Choroid plexus epithelial cell (primary cell): ENCODE measurements around the gene PIP4K2A.

Experiments used
- DNase-seq: peaks from one replicate; pipeline ENCODE4 v3.0.0-alpha.2; 2010; ENCODE audit warnings: low read depth
- H3K4me3 ChIP-seq: 2 replicates; pipeline ENCODE4 v1.5.1; 2011; ENCODE audit warnings: low read depth, mild to moderate bottlenecking, control low read depth, low read length, moderate library complexity
- CTCF ChIP-seq: conservative IDR thresholded peaks from 2 replicates; pipeline ENCODE4 v1.5.1; 2011; ENCODE audit warnings: low read depth, mild to moderate bottlenecking, control low read depth, inconsistent platforms, low read length, moderate library complexity

Gene PIP4K2A

GRCh38 chr10:22714479-22715289 is at the start of gene PIP4K2A:
TSS of gene PIP4K2A (minus strand) at chr10:22714578. CDS start at chr10:22714326, 252 bp downstream.
- no peak for TF ChIP-seq CTCF

GRCh38 chr10:22761569-22762220 is 47.3 kb upstream of the PIP4K2A start:
- DNase-seq, result no peak
- no peak overlapping the region for H3K4me3 ChIP-seq
- no peak for TF ChIP-seq CTCF

More at GRCh38 chr10:22714479-22715289, at the start of gene PIP4K2A:
- peak within 1 kb of the TSS; percentile 86 for H3K4me3 ChIP-seq
- DNase-seq, result peak; percentile 70

- DNase-seq, result no peak
- H3K4me3 ChIP-seq, result no peak overlapping the region
- TF ChIP-seq CTCF, result no peak
These were observed 45.6 kb upstream of the PIP4K2A start for GRCh38 chr10:22760025-22760424.

GRCh38 chr10:22758867-22759266 is 44.5 kb upstream of the PIP4K2A start:
- TF ChIP-seq CTCF, result no peak
- no peak overlapping the region for H3K4me3 ChIP-seq
- no peak for DNase-seq

- TF ChIP-seq CTCF, result no peak
- no peak overlapping the region for H3K4me3 ChIP-seq
- DNase-seq, result no peak
These were observed 39.9 kb upstream of the PIP4K2A start for GRCh38 chr10:22754296-22754695.

- TF ChIP-seq CTCF, result no peak
- no peak overlapping the region for H3K4me3 ChIP-seq
- DNase-seq, result no peak
These were observed 39.4 kb upstream of the PIP4K2A start for GRCh38 chr10:22753786-22754185.
